Memory B cell (primary cell): Measurements from ENCODE around the gene RTN1.

Experiments
- ATAC-seq: fragments of 150-1000 bp; cut with Tn5 transposase; 2 replicates; pipeline ENCODE4 v1.10.0; 2021; ENCODE audit warnings: low read depth, mild to moderate bottlenecking, moderate library complexity
- DNase-seq, 2 donors: peaks; one replicate each; pipeline ENCODE4 v3.0.0; 2022; ENCODE audit warnings: low spot score in 2 of 2
- H3K27ac Mint-ChIP-seq: one replicate; pipeline ENCODE4 v1.8.0; 2022; ENCODE audit warnings: mild to moderate bottlenecking, moderate library complexity, mixed read lengths
- H3K27me3 Mint-ChIP-seq: one replicate; pipeline ENCODE4 v1.8.0; 2022; ENCODE audit warnings: mixed read lengths
- H3K36me3 Mint-ChIP-seq: one replicate; pipeline ENCODE4 v1.8.0; 2022; ENCODE audit warnings: mild to moderate bottlenecking, mixed read lengths
- H3K4me1 Mint-ChIP-seq: one replicate; pipeline ENCODE4 v1.8.0; 2022; ENCODE audit warnings: mixed read lengths
- H3K4me3 Mint-ChIP-seq: one replicate; pipeline ENCODE4 v1.8.0; 2022; ENCODE audit warnings: mild to moderate bottlenecking, moderate library complexity, mixed read lengths
- H3K9me3 Mint-ChIP-seq: one replicate; pipeline ENCODE4 v1.8.0; 2022; ENCODE audit warnings: mixed read lengths

RTN1 gene

GRCh38 chr14:59832653-59833294 is 37.8 kb downstream of the RTN1 start:
- H3K4me1 Mint-ChIP-seq, result no peaks in the 10 kb centered on the region

DNA sequence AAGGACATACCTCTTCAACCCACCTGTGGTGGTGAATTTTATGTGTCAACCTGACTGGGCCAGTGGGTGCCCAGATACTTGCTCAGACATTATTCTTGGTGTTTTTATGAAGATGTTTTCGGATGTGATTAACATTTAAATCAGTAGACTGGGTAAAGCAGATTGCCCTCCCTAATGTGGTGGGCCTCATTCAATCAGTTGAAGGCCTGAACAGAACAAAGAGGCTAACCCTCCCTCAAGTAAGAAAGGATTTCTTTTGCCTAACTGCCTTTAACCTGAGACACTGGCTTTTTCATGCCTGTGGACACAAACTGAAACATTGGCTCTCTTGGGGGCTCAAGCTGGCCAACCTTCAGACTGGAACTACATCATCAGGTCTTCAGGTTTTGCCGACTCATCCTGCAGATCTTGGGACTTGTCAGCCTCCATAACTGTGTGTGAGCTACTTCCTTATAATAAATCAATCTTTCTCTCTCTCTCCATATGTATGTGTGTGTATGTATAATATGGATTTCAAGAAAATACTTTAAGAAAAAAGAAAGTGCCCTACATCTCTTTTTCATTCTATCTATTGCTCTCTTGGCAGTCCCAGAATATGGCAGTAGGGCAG is 39.4 kb downstream of the RTN1 start:
- H3K36me3 Mint-ChIP-seq, result no peaks in the 10 kb centered on the region
- H3K4me1 Mint-ChIP-seq, result no peaks in the 10 kb centered on the region
- no peak overlapping the region for H3K27ac Mint-ChIP-seq
- ATAC-seq (no peak), DNase-seq (no peak)
- no peaks in the 10 kb centered on the region for H3K9me3 Mint-ChIP-seq
- peaks cover 10% of the 10 kb centered on the region for H3K27me3 Mint-ChIP-seq
- H3K4me3 Mint-ChIP-seq, result no peak overlapping the region

More at GRCh38 chr14:59832653-59833294, 37.8 kb downstream of the RTN1 start:
- Mint-ChIP-seq H3K27me3 (peaks cover 11% of the 10 kb centered on the region), H3K36me3 (no peaks in the 10 kb centered on the region), H3K4me3 (no peak overlapping the region), H3K9me3 (no peaks in the 10 kb centered on the region), H3K27ac (no peak overlapping the region)
- no peak for DNase-seq
- ATAC-seq, result no peak

- DNase-seq, result no peak
- H3K27me3 Mint-ChIP-seq, result peaks cover 8% of the 10 kb centered on the region
- H3K36me3 Mint-ChIP-seq, result no peaks in the 10 kb centered on the region
- no peaks in the 10 kb centered on the region for H3K4me1 Mint-ChIP-seq
- H3K4me3 Mint-ChIP-seq, result no peak overlapping the region
- ATAC-seq, result no peak
- H3K27ac Mint-ChIP-seq, result no peak overlapping the region
- H3K9me3 Mint-ChIP-seq, result no peaks in the 10 kb centered on the region
Measured at GRCh38 chr14:59830338-59830734, 40.2 kb downstream of the RTN1 start.

GRCh38 chr14:59829469-59830337 is 40.9 kb downstream of the RTN1 start:
- Mint-ChIP-seq H3K27ac (no peak overlapping the region), H3K4me3 (no peak overlapping the region), H3K36me3 (no peaks in the 10 kb centered on the region), H3K4me1 (no peaks in the 10 kb centered on the region), H3K27me3 (peaks cover 8% of the 10 kb centered on the region), H3K9me3 (no peaks in the 10 kb centered on the region)
- DNase-seq (no peak), ATAC-seq (no peak)

- Mint-ChIP-seq H3K27me3 (peaks cover 8% of the 10 kb centered on the region), H3K9me3 (no peaks in the 10 kb centered on the region), H3K4me1 (no peaks in the 10 kb centered on the region), H3K36me3 (no peaks in the 10 kb centered on the region), H3K27ac (no peak overlapping the region), H3K4me3 (no peak overlapping the region)
- ATAC-seq, result no peak
- no peak for DNase-seq
Measured at GRCh38 chr14:59828276-59828675, 42.3 kb downstream of the RTN1 start.

DNA sequence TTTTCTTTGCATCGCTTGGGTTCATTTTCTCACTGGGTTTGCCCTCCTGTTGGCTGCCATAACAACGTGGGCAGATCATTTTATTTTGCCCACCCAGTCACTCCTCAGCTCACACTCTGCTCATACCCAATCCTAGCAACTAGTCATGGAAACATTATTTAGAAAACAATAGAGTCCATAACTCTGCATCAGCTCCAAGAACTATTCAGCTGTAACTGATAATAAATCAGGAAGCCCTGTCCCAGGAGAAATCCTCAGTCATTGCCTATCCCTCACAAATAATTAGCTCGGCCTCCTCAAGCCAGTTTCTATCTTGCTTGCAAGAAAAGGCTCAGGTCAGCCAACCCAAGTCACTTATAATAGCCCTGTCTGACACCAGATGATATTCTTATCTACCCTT is 43.2 kb downstream of the RTN1 start:
- DNase-seq, result no peak
- H3K27ac Mint-ChIP-seq, result no peak overlapping the region
- peaks cover 6% of the 10 kb centered on the region for H3K27me3 Mint-ChIP-seq
- no peaks in the 10 kb centered on the region for H3K4me1 Mint-ChIP-seq
- ATAC-seq, result no peak
- H3K36me3 Mint-ChIP-seq, result no peaks in the 10 kb centered on the region
- no peak overlapping the region for H3K4me3 Mint-ChIP-seq
- H3K9me3 Mint-ChIP-seq, result peaks cover under 1% of the 10 kb centered on the region

- Mint-ChIP-seq H3K27ac (no peak overlapping the region), H3K27me3 (peaks cover 4% of the 10 kb centered on the region), H3K9me3 (peaks cover 3% of the 10 kb centered on the region), H3K4me3 (no peak overlapping the region), H3K36me3 (no peaks in the 10 kb centered on the region), H3K4me1 (no peaks in the 10 kb centered on the region)
- DNase-seq (no peak), ATAC-seq (no peak)
Measured at GRCh38 chr14:59826150-59826549, 44.4 kb downstream of the RTN1 start.

DNA sequence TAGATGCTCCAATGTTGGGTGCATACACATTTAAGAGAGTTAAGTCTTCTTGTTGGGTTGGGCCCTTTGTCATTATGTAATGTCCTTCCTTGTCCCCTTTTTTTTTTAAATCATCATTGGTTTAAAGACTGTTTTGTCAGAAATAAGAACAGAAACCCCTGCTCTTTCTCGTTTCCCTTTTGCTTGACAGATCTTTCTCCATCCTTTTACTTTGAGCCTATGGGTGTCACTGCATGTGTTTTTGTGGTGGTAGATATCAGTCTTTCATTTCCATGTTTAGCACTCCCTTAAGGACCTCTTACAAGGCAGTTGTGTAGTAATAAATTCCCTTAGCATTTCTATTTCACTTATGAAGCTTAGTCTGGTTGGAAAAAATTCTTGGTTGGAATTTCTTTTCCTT is 47.4 kb downstream of the RTN1 start:
- no peak overlapping the region for H3K27ac Mint-ChIP-seq
- H3K4me3 Mint-ChIP-seq, result no peak overlapping the region
- no peaks in the 10 kb centered on the region for H3K4me1 Mint-ChIP-seq
- no peaks in the 10 kb centered on the region for H3K36me3 Mint-ChIP-seq
- H3K9me3 Mint-ChIP-seq, result peaks cover 3% of the 10 kb centered on the region
- no peak for DNase-seq
- H3K27me3 Mint-ChIP-seq, result peaks cover 2% of the 10 kb centered on the region
- ATAC-seq, result no peak

- H3K4me1 Mint-ChIP-seq, result no peaks in the 10 kb centered on the region
- H3K9me3 Mint-ChIP-seq, result peaks cover 3% of the 10 kb centered on the region
- H3K27ac Mint-ChIP-seq, result no peak overlapping the region
- DNase-seq, result no peak
- ATAC-seq, result no peak
- peaks cover 2% of the 10 kb centered on the region for H3K27me3 Mint-ChIP-seq
- no peaks in the 10 kb centered on the region for H3K36me3 Mint-ChIP-seq
- H3K4me3 Mint-ChIP-seq, result no peak overlapping the region
Measured at GRCh38 chr14:59819446-59820088, 51.0 kb downstream of the RTN1 start.

- Mint-ChIP-seq H3K36me3 (no peaks in the 10 kb centered on the region), H3K27ac (no peak overlapping the region), H3K27me3 (peaks cover 2% of the 10 kb centered on the region), H3K4me1 (no peaks in the 10 kb centered on the region), H3K4me3 (no peak overlapping the region), H3K9me3 (no peaks in the 10 kb centered on the region)
- DNase-seq (no peak), ATAC-seq (no peak)
Measured at GRCh38 chr14:59816941-59817340, 53.6 kb downstream of the RTN1 start.

GRCh38 chr14:59814988-59815387 is 55.6 kb downstream of the RTN1 start:
- Mint-ChIP-seq H3K36me3 (no peaks in the 10 kb centered on the region), H3K27me3 (peaks cover 8% of the 10 kb centered on the region), H3K27ac (no peak overlapping the region), H3K4me3 (no peak overlapping the region), H3K9me3 (no peaks in the 10 kb centered on the region), H3K4me1 (no peaks in the 10 kb centered on the region)
- no peak for ATAC-seq
- no peak for DNase-seq

GRCh38 chr14:59811815-59812214 is 58.8 kb downstream of the RTN1 start:
- peaks cover 8% of the 10 kb centered on the region for H3K27me3 Mint-ChIP-seq
- H3K9me3 Mint-ChIP-seq, result no peaks in the 10 kb centered on the region
- no peak overlapping the region for H3K27ac Mint-ChIP-seq
- H3K4me3 Mint-ChIP-seq, result no peak overlapping the region
- ATAC-seq, result no peak
- DNase-seq, result no peak
- no peaks in the 10 kb centered on the region for H3K4me1 Mint-ChIP-seq
- no peaks in the 10 kb centered on the region for H3K36me3 Mint-ChIP-seq

GRCh38 chr14:59811073-59811472 is 59.5 kb downstream of the RTN1 start:
- no peak for ATAC-seq
- Mint-ChIP-seq H3K27ac (no peak overlapping the region), H3K9me3 (no peaks in the 10 kb centered on the region), H3K36me3 (no peaks in the 10 kb centered on the region), H3K4me3 (no peak overlapping the region), H3K27me3 (peaks cover 8% of the 10 kb centered on the region), H3K4me1 (no peaks in the 10 kb centered on the region)
- no peak for DNase-seq

- H3K4me3 Mint-ChIP-seq, result no peak overlapping the region
- no peaks in the 10 kb centered on the region for H3K4me1 Mint-ChIP-seq
- H3K9me3 Mint-ChIP-seq, result no peaks in the 10 kb centered on the region
- H3K36me3 Mint-ChIP-seq, result no peaks in the 10 kb centered on the region
- peaks cover 2% of the 10 kb centered on the region for H3K27me3 Mint-ChIP-seq
- ATAC-seq (no peak), DNase-seq (no peak)
- H3K27ac Mint-ChIP-seq, result no peak overlapping the region
Measured at GRCh38 chr14:59803052-59803540, 67.5 kb downstream of the RTN1 start.
